H7 (cell line): ENCODE data around the gene SDK1. TPM values are rescaled to one million over a fixed set of nuclear protein-coding genes. Genes with fewer than 3 reads are reported as not detected.
A peak's percentile ranks its signal among the peaks of the same experiment; 100 is the strongest.

Experiments
- DNase-seq: peaks from one replicate; pipeline ENCODE4 v3.0.0; 2012
- H3K27me3 ChIP-seq: 2 replicates; pipeline ENCODE4 v1.6.0; 2011; ENCODE audit warnings: mild to moderate bottlenecking, low read length; ENCODE audit not compliant: control insufficient read depth, insufficient read depth
- H3K36me3 ChIP-seq: replicated peaks from 2 replicates; pipeline ENCODE4 v1.5.1; 2011; ENCODE audit warnings: low read length; ENCODE audit not compliant: control insufficient read depth, insufficient read depth
- H3K4me3 ChIP-seq: 2 replicates; pipeline ENCODE4 v1.5.1; 2011; ENCODE audit warnings: low read depth, mild to moderate bottlenecking, control low read depth, low read length, moderate library complexity; ENCODE audit not compliant: insufficient read depth
- total RNA-seq: library from RNA; depleted of rRNA; stranded (reverse); fragments of >200 nt; shearing (Covaris generic); gene quantifications from 2 replicates; pipeline ENCODE4 v1.2.3, GENCODE V29; 2014

SDK1 gene
- total RNA-seq, 1 experiment from 2014 or later: 2.4 TPM

DNA sequence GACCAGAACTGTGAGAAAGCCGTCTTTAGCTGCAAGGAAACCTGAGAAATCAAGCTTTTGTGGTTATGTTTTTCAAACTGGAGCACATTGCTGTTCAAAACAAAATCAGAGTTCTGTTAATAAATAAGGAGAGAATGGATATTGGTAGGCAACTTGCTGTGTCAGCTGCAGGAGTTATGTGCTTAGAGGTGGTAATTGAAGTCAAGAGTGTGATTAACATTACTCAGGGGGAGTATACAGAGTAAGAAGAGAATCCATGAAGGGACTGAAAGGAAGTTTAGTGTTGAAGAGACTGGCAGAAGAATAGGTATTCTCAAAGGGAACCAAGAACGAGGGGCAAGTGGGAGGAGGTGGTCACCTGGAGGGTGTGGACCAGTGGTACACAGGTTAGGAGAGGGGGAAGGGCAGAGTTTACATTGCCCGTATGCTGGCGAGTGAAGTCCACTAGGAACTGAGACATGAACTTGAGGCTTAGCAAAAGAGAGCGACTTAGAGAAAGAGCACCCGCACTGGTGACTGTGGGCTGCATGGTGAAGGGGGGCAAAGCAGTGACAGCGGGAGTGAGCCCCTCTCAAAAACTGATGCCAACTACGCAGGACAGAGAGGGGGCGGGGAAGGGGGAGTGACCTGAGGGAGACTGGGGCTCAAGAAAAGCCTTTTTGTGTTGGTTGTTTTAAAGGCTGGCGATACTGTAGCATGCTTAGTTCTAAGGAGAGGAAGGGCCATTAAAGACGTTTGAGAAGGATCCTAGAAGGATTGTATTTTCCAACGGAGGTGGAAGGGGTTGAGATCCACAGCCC is 80.0 kb downstream of the SDK1 start:
- Histone ChIP-seq H3K4me3 (no peak overlapping the region), H3K27me3 (no peaks in the 10 kb centered on the region), H3K36me3 (no peaks in the 10 kb centered on the region)
- DNase-seq: peak; percentile 11

DNA sequence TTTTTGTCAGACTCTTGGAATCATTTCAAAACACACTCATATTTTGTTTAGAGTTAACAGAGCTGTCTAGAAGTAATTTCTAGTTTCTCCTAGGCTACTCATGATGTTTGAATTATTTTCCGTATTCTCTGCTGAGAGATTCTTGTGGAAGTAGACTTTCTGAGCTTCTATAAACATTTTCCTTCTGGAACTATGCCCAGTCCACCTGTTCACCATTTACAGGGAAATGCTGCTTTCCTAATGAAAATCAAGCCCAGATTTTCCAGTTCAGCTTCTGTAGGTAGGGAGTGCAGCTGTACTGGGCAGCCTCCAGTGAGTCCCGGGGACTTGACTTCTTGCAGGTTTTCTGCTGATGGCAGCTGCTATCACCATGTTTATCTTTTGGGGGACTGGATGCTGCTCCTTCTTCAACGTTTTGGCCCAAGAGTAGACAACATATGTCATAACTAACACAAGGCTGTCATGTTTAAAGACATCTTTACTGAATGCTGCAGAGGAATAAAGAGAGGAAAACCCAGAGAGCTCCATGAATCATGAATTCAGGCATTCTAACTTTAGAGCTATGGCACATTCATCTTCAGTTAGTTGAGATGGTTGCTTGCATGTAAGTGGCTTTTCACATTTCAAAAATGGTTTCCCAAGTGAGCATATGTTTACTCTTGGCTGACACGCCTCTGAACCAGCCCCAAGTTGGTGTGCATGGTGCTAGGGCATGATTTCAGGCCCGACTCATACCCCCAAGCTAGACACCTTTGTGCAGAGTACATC is 85.6 kb downstream of the SDK1 start:
- Histone ChIP-seq H3K36me3 (no peaks in the 10 kb centered on the region), H3K4me3 (no peak overlapping the region), H3K27me3 (no peaks in the 10 kb centered on the region)
- no peak for DNase-seq

DNA sequence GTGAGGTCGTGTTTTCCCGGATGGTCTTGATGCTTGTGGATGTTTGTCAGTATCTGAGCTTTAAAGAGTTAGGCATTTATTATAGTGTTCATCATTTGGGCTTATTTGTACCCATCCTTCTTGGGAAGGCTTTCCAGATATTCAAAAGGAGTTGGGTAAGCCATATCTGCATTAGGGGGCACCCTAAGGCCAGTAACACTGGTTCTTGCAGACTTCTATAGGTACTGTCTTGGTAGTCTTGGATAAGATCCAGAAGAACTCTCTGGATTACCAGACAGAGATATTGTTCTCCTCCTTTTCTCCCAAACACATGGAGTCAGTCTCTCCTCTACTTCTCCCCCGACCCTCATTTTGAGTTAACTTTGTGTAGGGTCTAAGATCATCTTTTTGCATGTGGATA is 92.8 kb downstream of the SDK1 start:
- no peak overlapping the region for H3K4me3 ChIP-seq
- H3K27me3 ChIP-seq: no peaks in the 10 kb centered on the region
- no peak for DNase-seq
- no peaks in the 10 kb centered on the region for H3K36me3 ChIP-seq

DNA sequence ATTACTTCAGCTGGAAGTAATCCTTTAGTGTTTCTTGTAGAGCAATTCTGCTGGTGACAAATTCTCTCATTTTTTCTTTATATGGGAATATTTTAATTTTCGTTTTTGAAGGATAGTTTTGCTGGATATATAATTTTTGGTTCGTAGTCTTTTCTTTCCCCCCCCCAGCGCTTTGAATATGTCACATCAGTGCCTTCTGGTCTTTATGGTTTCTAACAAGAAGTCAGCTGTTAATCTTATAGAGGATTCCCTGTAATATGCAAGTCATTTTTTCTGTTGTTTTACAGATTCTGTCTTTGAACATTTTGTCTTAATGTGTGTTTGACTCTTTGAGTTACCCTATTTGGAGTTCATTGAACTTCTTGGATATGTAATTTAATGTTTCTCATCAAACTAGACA is 96.3 kb downstream of the SDK1 start:
- Histone ChIP-seq H3K27me3 (no peaks in the 10 kb centered on the region), H3K4me3 (no peak overlapping the region), H3K36me3 (no peaks in the 10 kb centered on the region)
- DNase-seq: no peak

DNA sequence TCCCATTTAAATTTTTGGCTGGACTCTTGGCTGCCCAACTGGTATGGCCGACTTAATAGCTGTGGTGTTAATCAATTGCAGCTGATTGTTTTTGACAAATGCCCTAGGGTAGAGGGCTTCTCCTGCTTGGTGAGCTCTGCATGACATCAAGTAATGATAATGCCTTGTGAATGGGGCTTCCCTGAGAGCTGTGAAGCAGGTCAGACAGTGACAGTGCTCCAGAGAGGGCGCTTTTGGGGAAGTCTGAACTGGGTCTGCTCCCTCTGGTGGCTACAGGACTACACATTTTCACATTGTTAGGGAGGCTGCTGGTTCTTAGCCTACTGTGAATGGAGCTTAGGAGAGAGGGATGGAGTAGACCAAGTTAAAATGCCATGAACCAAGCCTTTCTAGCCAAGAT is 98.8 kb downstream of the SDK1 start:
- no peaks in the 10 kb centered on the region for H3K27me3 ChIP-seq
- DNase-seq: peak; percentile 25
- H3K36me3 ChIP-seq: no peaks in the 10 kb centered on the region
- no peak overlapping the region for H3K4me3 ChIP-seq

DNA sequence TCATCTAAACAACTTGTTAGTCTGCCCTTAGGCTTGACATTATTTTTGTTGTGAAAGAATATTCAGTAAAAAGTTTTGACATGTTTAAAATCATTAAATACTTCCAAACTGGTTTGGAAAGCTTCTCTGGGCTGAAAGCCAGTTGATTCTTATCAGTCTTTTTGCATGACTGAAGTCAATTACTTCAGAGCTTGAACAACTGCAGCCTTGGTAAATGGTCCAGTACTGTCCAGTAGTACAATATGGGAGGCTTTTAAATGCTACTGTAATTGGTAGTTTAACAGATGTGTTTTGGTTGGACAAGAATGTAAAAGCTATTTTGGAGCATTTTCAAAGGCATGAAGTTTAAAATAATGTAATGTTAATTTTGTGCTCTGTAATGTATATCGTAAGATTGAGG is 103.4 kb downstream of the SDK1 start:
- H3K27me3 ChIP-seq: no peaks in the 10 kb centered on the region
- no peaks in the 10 kb centered on the region for H3K36me3 ChIP-seq
- no peak overlapping the region for H3K4me3 ChIP-seq
- no peak for DNase-seq

DNA sequence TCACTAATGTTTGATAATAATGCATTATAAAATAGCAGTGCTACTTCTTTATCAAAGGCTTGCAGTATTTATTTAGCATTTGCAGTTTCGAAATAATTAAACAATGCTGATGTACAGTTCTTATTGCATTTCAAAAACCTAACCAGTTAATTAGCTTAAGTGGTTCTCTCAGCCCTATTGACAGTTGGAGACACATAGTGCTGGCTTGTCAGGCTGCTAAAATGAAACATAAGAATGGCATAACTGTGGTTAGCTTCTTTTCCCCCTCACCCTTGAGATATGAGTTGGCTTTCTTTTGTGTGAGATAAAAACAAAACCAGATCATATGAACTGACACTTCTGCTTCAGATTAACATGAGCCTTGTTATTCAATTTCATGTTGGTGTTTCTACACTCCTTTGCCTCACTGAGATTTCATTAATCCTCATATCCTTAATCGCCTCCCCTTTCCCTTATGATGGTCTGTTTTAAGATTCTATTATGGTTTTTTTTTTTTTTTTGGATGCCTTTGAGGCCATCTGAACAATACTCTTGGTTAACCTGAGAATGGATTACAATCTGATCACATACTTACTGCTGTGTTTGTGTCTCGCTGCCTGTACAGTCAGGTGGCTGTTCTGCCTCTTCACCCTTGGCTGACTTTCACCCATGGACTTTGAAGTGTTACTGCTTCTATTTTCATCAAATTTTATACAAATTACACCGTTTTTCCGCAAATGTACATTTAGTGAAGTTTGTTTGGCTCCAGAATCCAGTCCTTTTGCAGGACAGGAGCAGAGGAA is 108.0 kb downstream of the SDK1 start:
- Histone ChIP-seq H3K27me3 (no peaks in the 10 kb centered on the region), H3K36me3 (no peaks in the 10 kb centered on the region), H3K4me3 (no peak overlapping the region)
- DNase-seq: no peak

DNA sequence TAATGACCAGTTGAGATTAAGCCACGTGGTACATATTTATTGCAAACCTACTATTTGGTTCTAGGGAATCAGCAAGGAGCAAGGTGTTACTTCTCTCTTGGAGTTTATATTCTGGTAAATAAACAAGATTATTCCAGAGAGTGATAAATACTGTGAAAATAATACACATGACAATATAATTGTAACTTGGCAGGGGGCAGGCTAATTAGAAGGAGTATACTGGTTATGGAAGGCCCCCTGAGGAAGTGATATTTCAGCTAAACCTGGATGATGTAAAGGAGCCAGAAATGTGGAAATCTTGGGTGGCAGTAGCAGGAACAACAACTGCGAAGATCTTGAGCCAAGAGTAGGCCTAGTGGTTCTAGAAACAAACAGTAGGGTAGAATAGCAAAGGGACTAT is 111.8 kb downstream of the SDK1 start:
- DNase-seq: no peak
- H3K4me3 ChIP-seq: no peak overlapping the region
- no peaks in the 10 kb centered on the region for H3K27me3 ChIP-seq
- H3K36me3 ChIP-seq: no peaks in the 10 kb centered on the region

DNA sequence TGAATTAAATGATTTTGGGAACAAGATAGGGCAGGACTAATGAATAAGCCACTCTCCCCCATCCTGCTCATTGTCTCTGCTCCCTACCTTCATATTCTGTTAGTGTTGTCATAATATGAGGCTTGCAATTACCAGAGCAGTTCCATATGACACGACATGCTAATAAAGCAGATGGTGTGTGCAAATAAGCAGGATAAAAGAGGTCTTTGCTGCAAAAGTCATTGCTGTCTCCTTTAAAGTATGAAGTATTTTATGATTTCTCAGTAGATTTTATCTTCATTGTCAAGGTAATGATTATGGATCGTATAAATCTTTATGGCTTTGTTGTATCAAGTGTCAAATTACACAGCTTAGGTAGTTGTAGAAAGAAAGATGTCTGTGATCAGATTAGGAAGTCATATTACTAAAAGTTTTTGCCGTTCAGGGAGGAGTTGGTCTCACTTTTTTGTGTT is 114.8 kb downstream of the SDK1 start:
- DNase-seq: no peak
- no peaks in the 10 kb centered on the region for H3K27me3 ChIP-seq
- no peaks in the 10 kb centered on the region for H3K36me3 ChIP-seq
- no peak overlapping the region for H3K4me3 ChIP-seq

DNA sequence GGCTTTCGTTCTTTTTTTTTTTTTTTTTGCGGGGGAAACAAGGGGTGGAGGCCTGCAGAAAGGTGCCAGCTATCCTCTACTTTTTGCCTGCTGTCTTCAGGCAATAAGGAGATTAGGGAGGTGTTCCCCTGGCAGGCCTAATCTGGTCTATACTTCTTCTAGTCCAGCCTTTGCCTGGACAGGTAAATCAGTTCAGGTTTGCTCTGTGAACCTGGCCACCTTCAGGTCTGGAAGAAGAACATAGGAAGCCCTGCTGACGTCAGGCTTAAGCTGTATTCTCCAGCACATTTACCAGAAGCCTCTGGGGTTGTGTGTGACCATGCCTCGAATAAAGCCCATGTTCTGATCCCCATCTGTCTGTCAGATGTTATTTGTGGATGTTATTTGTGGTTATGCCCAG is 115.4 kb downstream of the SDK1 start:
- no peak overlapping the region for H3K4me3 ChIP-seq
- no peak for DNase-seq
- no peaks in the 10 kb centered on the region for H3K36me3 ChIP-seq
- no peaks in the 10 kb centered on the region for H3K27me3 ChIP-seq

DNA sequence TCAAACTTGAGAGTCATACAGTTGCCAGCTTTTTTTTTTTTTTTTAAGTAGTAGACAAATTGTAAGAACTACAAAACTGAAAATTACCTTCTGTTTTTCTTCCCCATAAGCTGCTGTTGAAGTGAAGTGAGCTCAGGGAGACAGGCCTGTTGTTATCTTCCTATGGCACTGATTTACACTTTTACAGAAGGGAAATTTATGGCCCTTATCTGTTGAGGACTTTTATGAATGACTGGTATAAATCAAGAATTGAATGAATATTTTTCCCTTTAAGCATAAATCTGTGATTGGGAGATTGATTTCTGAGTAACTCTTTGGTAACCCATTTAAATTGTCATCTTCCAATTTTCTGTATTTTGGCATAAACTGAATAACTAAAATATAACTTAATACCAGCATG is 124.0 kb downstream of the SDK1 start:
- no peak for DNase-seq
- Histone ChIP-seq H3K27me3 (no peaks in the 10 kb centered on the region), H3K4me3 (no peak overlapping the region), H3K36me3 (no peaks in the 10 kb centered on the region)

DNA sequence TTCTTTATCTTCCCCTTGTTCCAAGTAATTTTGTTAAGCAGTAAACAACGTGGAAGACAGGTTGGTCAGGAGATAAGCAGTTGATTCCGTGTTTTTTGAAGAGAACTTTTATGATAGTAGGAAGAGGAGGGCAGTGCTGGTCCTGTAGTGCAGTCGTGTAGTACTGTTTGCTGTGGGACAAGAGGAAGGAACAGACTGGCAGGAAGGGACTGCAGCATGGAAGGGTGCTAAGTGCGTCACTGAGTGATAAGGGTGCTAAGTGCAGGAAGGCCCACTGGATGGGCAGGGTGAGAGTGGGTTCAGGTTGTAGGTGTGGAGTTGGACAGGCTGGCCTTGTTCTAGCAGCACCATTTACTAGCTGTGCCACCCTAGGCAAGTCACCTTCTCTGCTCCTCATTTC is 125.0 kb downstream of the SDK1 start:
- H3K27me3 ChIP-seq: no peaks in the 10 kb centered on the region
- no peak for DNase-seq
- H3K36me3 ChIP-seq: no peaks in the 10 kb centered on the region
- no peak overlapping the region for H3K4me3 ChIP-seq

DNA sequence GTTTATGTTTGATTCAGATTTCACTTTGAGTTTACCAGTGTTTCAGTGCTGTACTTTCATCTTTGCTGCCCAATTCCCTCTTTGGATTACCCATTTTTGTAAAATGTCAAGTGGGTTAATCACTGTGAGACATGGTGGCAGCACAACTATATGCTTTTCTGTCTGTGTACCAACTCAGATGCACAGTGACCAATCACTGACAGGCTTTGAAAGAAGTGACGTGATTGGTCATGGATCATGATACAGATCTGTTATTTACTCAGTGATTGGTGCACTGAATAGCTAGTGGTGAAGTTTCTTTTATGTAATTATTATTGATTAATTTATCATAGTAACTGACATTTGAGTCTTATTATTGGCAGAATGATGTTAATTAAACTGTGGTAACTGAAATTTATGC is 126.9 kb downstream of the SDK1 start:
- Histone ChIP-seq H3K27me3 (no peaks in the 10 kb centered on the region), H3K36me3 (no peaks in the 10 kb centered on the region), H3K4me3 (no peak overlapping the region)
- peak; percentile 13 for DNase-seq

DNA sequence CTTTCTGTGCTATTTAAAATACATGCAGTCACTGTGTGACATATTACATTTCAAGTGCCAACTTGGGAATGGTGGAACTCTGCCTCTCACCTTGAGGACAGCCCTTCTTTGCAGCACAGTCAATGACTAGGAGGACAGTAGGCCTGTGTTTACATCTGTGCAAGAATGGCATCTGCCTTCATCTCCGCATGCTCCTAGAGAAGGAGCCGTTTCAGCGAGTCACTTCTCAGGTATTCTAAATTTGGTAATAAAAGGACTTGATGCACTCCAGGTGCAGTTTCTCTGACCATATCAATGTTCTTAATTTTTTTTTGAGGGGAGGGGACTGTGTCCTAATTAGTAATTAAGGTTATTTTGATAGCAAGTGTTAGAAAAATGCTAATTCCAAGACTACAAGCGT is 128.9 kb downstream of the SDK1 start:
- Histone ChIP-seq H3K27me3 (no peaks in the 10 kb centered on the region), H3K36me3 (no peaks in the 10 kb centered on the region), H3K4me3 (no peak overlapping the region)
- no peak for DNase-seq

DNA sequence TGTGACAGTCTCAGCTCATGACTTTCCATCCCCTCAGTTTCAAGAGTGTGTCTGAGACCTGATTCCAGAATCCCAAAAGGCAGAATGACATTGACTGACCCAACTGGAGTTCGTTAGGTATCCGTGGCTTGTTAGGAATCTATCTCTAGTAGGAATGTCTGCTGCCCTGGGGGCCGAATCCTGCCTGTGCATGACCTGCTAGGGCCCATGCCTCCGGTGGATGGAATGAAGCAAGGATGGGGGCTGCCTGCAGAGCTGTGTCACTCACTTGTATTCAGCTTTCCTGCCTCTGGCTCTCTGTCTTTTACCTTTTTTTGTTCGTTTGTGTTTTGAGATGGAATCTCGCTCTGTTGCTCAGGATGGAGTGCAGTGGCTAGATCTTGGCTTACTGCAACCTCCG is 129.5 kb downstream of the SDK1 start:
- no peaks in the 10 kb centered on the region for H3K36me3 ChIP-seq
- no peaks in the 10 kb centered on the region for H3K27me3 ChIP-seq
- DNase-seq: peak; percentile 5
- no peak overlapping the region for H3K4me3 ChIP-seq
